Left ventricle myocardium inferior (tissue), 1 donor: ENCODE results near the gene SDK1. TPM values are rescaled to one million over a fixed set of nuclear protein-coding genes. Genes with fewer than 3 reads are reported as not detected.

Experiments used
- DNase-seq: peaks from one replicate; pipeline ENCODE4 v3.0.0-alpha.2; 2020
- H3K27ac ChIP-seq: fragments of 200-600 bp; replicated peaks from 2 replicates; pipeline ENCODE4 v1.8.0; 2021
- H3K27me3 ChIP-seq: fragments of 200-600 bp; 2 replicates; pipeline ENCODE4 v1.8.0; 2021; ENCODE audit warnings: low read depth
- H3K36me3 ChIP-seq: fragments of 200-600 bp; 2 replicates; pipeline ENCODE4 v1.8.0; 2021
- H3K4me1 ChIP-seq: fragments of 200-600 bp; 2 replicates; pipeline ENCODE4 v1.8.0; 2021
- H3K4me3 ChIP-seq: fragments of 200-600 bp; 2 replicates; pipeline ENCODE4 v1.8.0; 2021; ENCODE audit warnings: mild to moderate bottlenecking, moderate library complexity
- H3K9me3 ChIP-seq: fragments of 200-600 bp; replicated peaks from 2 replicates; pipeline ENCODE4 v1.8.0; 2021
- intact Hi-C: fragments of 100-400 bp; cut with micrococcal nuclease; formaldehyde crosslinking; loops from one replicate; pipeline ENCODE4 v1.11.0; 2022
- long read RNA-seq: library from polyadenylated mRNA; unstranded; transcript quantifications from one replicate; pipeline ENCODE4 v2.0.0, GENCODE V29; 2021
- total RNA-seq: library from RNA; stranded (reverse); fragmentation: NEBNext Ultra II Directional; extraction: Animal tissue kit (Norgen Biotek cat#: 25700); gene quantifications from one replicate; pipeline ENCODE4 v1.2.1, GENCODE V29; 2021
- TF ChIP-seq, protein P1 (sequence below): fragments of 200-600 bp; IDR thresholded peaks from 2 replicates; pipeline ENCODE4 v1.8.0; 2021; ENCODE audit warnings: antibody characterized with exemption, mild to moderate bottlenecking, borderline replicate concordance
- donor health status: DM: no; HTN: yes; CAD: no; lungs with severe emphysema.

The SDK1 gene
- total RNA-seq: 1.3 TPM
- long read RNA-seq, partial matches to known transcripts: 2 of 5 reads
- long read RNA-seq, other reads (novel, unspliced or antisense): 3 of 5 reads

DNA sequence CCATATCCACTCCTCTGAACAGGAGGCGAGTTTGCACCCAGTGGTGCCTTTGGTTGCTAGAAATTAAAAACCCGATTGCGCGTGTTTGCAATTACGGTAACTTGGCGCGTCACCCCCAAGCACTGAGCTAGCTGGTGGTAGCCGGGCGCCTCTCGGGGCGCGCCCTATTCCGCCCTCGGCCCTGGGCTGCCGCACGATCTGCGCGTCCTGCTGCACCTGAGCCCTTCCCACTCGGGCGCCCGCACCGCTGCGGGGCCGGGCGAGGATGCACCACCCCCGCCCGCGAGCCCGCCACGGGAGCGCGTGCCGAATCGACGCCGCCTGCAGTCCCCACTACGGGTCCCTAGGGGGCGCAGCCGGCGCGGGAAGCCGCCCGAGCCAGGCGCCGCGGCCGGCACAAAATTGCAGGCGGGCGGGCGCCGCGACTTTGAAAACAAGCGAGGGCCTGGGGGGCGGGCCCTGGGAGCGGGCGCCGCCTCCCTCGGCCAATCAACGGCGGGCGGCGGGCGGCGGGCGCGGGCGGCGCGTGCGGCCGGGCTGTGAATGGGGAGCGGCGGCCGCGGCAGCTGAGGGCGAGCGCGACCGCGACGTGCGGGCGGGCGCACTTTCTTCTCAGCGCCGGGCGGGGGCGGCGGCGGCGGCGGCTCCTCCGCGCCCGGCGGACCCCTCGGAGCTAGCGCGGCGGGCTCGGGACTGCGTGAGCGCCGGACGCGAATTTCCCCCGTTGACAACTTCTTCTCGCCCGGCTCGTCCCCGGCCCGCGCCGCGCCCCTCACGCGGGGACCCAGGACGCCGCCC, at the start of gene SDK1:
TSS of gene SDK1 (plus strand) at position 602 of the 798 bp plus-strand sequence. CDS start 335 bp downstream, outside the sequence.
- Histone ChIP-seq H3K36me3 (no peaks in the 10 kb centered on the region), H3K27ac (peak within 1 kb of the TSS; percentile 38), H3K4me1 (peaks cover 21% of the 10 kb centered on the region), H3K4me3 (peak within 1 kb of the TSS; percentile 72), H3K9me3 (no peaks in the 10 kb centered on the region), H3K27me3 (peaks cover 28% of the 10 kb centered on the region)
- TF ChIP-seq, protein P1, sequence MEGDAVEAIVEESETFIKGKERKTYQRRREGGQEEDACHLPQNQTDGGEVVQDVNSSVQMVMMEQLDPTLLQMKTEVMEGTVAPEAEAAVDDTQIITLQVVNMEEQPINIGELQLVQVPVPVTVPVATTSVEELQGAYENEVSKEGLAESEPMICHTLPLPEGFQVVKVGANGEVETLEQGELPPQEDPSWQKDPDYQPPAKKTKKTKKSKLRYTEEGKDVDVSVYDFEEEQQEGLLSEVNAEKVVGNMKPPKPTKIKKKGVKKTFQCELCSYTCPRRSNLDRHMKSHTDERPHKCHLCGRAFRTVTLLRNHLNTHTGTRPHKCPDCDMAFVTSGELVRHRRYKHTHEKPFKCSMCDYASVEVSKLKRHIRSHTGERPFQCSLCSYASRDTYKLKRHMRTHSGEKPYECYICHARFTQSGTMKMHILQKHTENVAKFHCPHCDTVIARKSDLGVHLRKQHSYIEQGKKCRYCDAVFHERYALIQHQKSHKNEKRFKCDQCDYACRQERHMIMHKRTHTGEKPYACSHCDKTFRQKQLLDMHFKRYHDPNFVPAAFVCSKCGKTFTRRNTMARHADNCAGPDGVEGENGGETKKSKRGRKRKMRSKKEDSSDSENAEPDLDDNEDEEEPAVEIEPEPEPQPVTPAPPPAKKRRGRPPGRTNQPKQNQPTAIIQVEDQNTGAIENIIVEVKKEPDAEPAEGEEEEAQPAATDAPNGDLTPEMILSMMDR: peak; percentile 91
- intact Hi-C loops: no loop called here
- peak; percentile 93 for DNase-seq

DNA sequence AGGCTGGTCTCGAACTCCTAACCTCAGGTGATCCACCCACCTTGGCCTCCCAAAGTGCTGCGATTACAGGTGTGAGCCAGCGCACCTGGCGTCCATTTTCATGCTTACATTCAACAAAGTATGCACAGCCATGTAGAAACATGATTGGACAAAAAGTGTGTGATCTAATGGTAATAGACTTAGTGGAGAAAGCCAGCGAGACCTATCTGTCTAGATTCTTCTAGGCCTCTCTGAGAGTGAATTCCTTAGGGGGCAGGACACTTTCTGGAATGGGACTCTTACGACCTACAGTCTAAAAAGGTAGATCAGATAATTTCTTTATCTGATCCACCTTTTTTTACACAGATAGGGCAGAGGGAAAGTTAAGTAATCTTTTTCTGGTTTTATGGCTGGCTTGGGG, 46.3 kb upstream of the SDK1 start:
- no peaks in the 10 kb centered on the region for H3K36me3 ChIP-seq
- DNase-seq: no peak
- H3K4me3 ChIP-seq: no peak overlapping the region
- peaks cover 7% of the 10 kb centered on the region for H3K27me3 ChIP-seq
- H3K27ac ChIP-seq: no peak overlapping the region
- no peaks in the 10 kb centered on the region for H3K4me1 ChIP-seq
- intact Hi-C loops: no loop called here
- TF ChIP-seq, protein P1: no peak
- H3K9me3 ChIP-seq: peaks cover 6% of the 10 kb centered on the region

DNA sequence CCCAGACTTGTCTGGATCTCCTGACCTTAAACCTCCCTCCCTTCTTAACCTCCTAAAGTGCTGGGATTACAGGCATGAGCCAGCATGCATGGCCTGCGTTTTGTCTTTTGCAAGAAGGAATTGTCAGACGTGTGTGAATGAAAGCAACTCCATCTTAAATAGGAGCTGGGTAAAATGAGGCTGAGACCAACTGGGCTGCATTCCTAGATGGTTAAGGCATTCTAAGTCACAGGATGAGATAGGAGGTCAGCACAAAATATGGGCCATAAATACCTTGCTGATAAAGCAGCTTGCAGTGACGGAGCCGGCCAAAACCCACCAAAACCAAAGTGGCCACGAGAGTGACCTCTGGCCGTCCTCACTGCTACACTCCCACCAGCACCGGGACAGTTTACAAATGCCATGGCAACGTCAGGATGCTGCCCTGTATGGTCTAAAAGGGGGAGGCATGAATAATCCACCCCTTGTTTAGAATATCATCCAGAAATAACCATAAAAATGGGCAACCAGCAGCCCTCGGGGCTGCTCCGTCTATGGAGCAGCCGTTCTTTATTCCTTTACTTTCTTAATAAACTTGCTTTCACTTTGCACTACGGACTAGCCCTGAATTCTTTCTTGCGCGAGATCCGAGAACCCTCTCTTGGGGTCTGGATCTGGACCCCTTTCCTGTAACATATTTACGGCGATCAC, 41.2 kb upstream of the SDK1 start:
- Histone ChIP-seq H3K4me1 (no peaks in the 10 kb centered on the region), H3K27ac (no peak overlapping the region), H3K27me3 (peaks cover 18% of the 10 kb centered on the region), H3K4me3 (peak overlapping the region; percentile 61), H3K36me3 (no peaks in the 10 kb centered on the region), H3K9me3 (no peaks in the 10 kb centered on the region)
- TF ChIP-seq, protein P1: no peak
- intact Hi-C loops: no loop called here
- DNase-seq: no peak

GRCh38 chr7:3260401-3260715, 40.7 kb upstream of the SDK1 start:
- Histone ChIP-seq H3K4me3 (peak overlapping the region; percentile 61), H3K9me3 (no peaks in the 10 kb centered on the region), H3K27me3 (peaks cover 22% of the 10 kb centered on the region), H3K27ac (no peak overlapping the region), H3K36me3 (no peaks in the 10 kb centered on the region), H3K4me1 (no peaks in the 10 kb centered on the region)
- no peak for DNase-seq
- intact Hi-C loops: no loop called here
- TF ChIP-seq, protein P1: no peak

DNA sequence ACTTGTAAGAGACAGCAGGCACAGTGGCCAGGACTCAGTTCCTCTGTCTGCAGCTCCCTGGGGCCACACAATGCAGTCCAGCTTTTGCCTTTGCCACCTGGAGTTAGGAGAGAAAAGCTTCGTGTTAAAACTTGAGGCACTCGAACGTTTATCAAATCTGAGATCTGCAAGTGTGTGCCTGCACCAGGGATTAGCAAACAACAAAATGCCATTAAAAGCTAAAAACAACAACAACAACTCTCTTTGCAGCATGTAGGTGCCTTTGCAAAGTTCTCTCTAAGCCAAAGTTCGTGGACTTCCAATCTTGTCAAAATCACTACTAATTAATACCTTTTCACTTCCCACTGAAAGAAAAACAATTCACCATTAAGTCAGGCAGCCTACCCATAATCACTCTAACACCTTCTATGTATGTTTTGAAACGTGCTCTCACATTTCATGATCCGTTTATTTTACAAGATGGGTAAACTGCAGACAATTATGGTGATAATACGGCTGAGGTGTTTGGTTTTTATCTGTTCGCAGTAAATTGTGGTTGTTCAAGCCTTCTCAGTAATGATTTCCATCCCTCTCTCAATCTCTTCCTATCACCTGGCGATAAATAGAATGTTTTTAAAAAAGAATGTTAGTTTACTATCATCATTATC, 36.2 kb upstream of the SDK1 start:
- no peaks in the 10 kb centered on the region for H3K36me3 ChIP-seq
- intact Hi-C loops: no loop called here
- TF ChIP-seq, protein P1: no peak

More for the DNA sequence above, 36.2 kb upstream of the SDK1 start:
- no peaks in the 10 kb centered on the region for H3K9me3 ChIP-seq
- H3K4me1 ChIP-seq: no peaks in the 10 kb centered on the region
- no peak overlapping the region for H3K4me3 ChIP-seq
- H3K27ac ChIP-seq: no peak overlapping the region
- H3K27me3 ChIP-seq: peaks cover 33% of the 10 kb centered on the region
- no peak for DNase-seq
